Osteocyte (in vitro differentiated cells): ENCODE data around the gene CHIC2. TPM values are rescaled to one million over a fixed set of nuclear protein-coding genes. Genes with fewer than 3 reads are reported as not detected.

Experiments used
- DNase-seq: peaks from one replicate; pipeline ENCODE4 v3.0.0; 2021; ENCODE audit warnings: mixed read lengths; ENCODE audit not compliant: unreplicated experiment; ENCODE audit errors: extremely low spot score
- H3K27ac Mint-ChIP-seq: one replicate; pipeline ENCODE4 v1.8.0; 2021; ENCODE audit warnings: mild to moderate bottlenecking, mixed read lengths; ENCODE audit not compliant: unreplicated experiment
- H3K27me3 Mint-ChIP-seq: one replicate; pipeline ENCODE4 v1.8.0; 2021; ENCODE audit warnings: mixed read lengths; ENCODE audit not compliant: unreplicated experiment
- H3K36me3 Mint-ChIP-seq: one replicate; pipeline ENCODE4 v1.8.0; 2021; ENCODE audit warnings: mixed read lengths; ENCODE audit not compliant: unreplicated experiment
- H3K4me1 Mint-ChIP-seq: one replicate; pipeline ENCODE4 v1.8.0; 2021; ENCODE audit warnings: mixed read lengths; ENCODE audit not compliant: unreplicated experiment
- H3K4me3 Mint-ChIP-seq: one replicate; pipeline ENCODE4 v1.8.0; 2021; ENCODE audit warnings: mild to moderate bottlenecking, moderate library complexity, mixed read lengths; ENCODE audit not compliant: unreplicated experiment
- H3K9me3 Mint-ChIP-seq: one replicate; pipeline ENCODE4 v1.8.0; 2021; ENCODE audit warnings: mixed read lengths; ENCODE audit not compliant: unreplicated experiment
- CTCF ChIP-seq: fragments of 200-600 bp; sonication (generic); IDR thresholded peaks from 2 replicates; pipeline ENCODE4 v1.5.0; 2021; ENCODE audit warnings: antibody characterized with exemption, mild to moderate bottlenecking, moderate library complexity
- total RNA-seq: library from RNA; stranded (reverse); gene quantifications from 2 replicates; pipeline ENCODE4 v1.2.1, GENCODE V29; 2021

Gene CHIC2
- total RNA-seq, 1 donor from 2014 or later, result 64.1 TPM

GRCh38 chr4:54091637-54092404, 27.4 kb upstream of the CHIC2 start:
- no peak for TF ChIP-seq CTCF
- Mint-ChIP-seq H3K27ac (peak overlapping the region; percentile 72), H3K36me3 (no peaks in the 10 kb centered on the region), H3K27me3 (peaks cover 4% of the 10 kb centered on the region), H3K9me3 (no peaks in the 10 kb centered on the region), H3K4me3 (peak overlapping the region; percentile 91), H3K4me1 (peaks cover 8% of the 10 kb centered on the region)
- peak; percentile 93 for DNase-seq

DNA sequence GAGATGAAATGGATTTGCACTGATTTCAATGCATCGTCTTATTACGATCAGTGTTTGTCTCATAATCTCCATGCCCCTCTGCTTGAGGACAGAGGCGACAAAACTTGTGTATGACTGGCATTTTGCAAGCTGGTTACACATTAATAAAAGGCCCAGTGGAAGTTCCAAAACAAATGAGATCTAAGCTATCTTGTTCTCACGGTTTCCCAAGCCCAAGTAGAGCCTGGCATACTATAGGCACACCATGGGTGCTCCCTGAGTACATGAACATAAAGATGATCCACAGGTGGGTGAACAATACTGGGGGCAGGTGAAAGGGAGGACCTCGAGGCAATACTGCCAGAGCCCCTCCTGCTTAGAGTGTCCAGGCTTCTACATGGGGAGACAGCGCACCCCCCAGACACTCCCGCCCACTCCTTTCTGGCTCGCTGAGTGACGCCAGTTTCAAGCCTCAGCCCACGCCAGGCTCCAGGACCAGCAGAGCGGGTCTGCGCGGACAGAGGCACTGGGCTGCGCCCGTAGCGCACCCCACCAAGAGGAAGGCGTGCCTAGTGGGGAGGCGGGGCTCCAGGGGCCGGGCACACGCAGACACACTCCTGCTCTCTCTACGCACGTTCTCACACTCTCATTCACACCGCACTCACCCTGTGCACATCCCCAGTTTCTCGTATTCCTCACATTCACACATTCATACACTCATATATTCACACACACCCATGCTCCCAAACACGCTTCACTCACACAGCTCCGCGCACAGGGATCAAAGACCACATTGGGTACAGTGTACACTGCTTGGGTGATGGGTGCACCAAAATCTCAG, 26.6 kb upstream of the CHIC2 start:
- Mint-ChIP-seq H3K27me3 (peaks cover under 1% of the 10 kb centered on the region), H3K27ac (no peak overlapping the region), H3K4me1 (peaks cover 8% of the 10 kb centered on the region), H3K36me3 (no peaks in the 10 kb centered on the region), H3K9me3 (no peaks in the 10 kb centered on the region), H3K4me3 (peak overlapping the region; percentile 91)
- TF ChIP-seq CTCF, result no peak
- no peak for DNase-seq

GRCh38 chr4:54090404-54090803, 26.0 kb upstream of the CHIC2 start:
- no peak for DNase-seq
- H3K36me3 Mint-ChIP-seq, result no peaks in the 10 kb centered on the region
- no peaks in the 10 kb centered on the region for H3K27me3 Mint-ChIP-seq
- H3K4me1 Mint-ChIP-seq, result peaks cover 11% of the 10 kb centered on the region
- no peak overlapping the region for H3K27ac Mint-ChIP-seq
- TF ChIP-seq CTCF, result no peak
- no peaks in the 10 kb centered on the region for H3K9me3 Mint-ChIP-seq
- no peak overlapping the region for H3K4me3 Mint-ChIP-seq

DNA sequence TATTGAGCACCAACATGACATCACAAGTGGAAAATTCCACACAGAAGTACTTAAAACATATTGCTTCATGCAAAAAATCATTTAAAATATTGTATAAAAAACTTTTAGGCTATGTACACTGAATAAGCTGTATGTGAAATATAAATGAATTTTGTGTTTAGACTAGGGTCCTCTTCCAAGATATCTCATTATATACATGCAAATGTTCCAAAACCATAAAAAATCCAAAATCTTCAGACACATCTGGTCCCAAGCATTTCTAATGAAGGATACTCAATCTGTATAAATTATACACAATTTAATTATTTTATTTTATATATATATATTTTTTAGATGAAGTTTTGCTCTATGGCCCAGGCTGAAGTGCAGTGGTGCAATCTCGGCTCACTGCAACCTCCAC, 25.5 kb upstream of the CHIC2 start:
- no peaks in the 10 kb centered on the region for H3K27me3 Mint-ChIP-seq
- no peaks in the 10 kb centered on the region for H3K36me3 Mint-ChIP-seq
- no peak for TF ChIP-seq CTCF
- no peak for DNase-seq
- H3K4me1 Mint-ChIP-seq, result peaks cover 16% of the 10 kb centered on the region
- H3K4me3 Mint-ChIP-seq, result no peak overlapping the region
- H3K9me3 Mint-ChIP-seq, result no peaks in the 10 kb centered on the region
- H3K27ac Mint-ChIP-seq, result no peak overlapping the region

DNA sequence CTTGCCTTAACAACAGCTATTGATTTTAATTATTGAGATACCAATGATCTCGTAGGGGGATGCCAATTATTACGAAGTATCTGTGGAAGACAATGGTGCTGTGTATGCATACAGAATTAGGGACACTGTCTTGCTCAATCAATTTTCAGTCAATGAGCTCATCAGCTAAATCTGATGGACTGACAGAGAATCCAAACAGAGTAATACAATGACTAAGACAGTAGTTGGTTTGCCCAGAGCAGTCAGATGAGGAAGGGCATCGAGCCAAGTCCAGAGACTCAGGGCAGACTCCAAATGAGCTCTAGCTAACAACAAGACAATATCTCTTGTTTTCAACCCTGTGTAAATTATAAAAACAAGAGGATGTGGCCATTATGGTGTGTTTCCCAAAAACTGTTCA, 20.9 kb upstream of the CHIC2 start:
- Mint-ChIP-seq H3K4me1 (peaks cover 35% of the 10 kb centered on the region), H3K36me3 (no peaks in the 10 kb centered on the region), H3K27ac (peak overlapping the region; percentile 35), H3K27me3 (no peaks in the 10 kb centered on the region), H3K4me3 (no peak overlapping the region), H3K9me3 (no peaks in the 10 kb centered on the region)
- peak; percentile 78 for DNase-seq
- TF ChIP-seq CTCF, result no peak
